Endothelial cell of umbilical vein (primary cell): Measurements from ENCODE around the gene DBP. TPM values are rescaled to one million over a fixed set of nuclear protein-coding genes. Genes with fewer than 3 reads are reported as not detected.

ENCODE experiments used
- BruUV-seq: library from RNA; stranded (reverse); fragments of 400-500 nt; replicated peaks from 2 replicates; lab custom pipeline; 2021; lab: Mats Ljungman, UMichigan
- CTCF ChIA-PET: fragments of 300-600, 350-600 bp; sonication (Branson Sonifier 250); formaldehyde crosslinking; loops from one replicate; lab custom pipeline; 2021; ENCODE audit warnings: antibody characterized with exemption, inconsistent platforms; lab: Charles Lee
- POLR2A ChIA-PET: fragments of 300-600, 350-600 bp; sonication (Branson Sonifier 250); formaldehyde crosslinking; loops from one replicate; lab custom pipeline; 2021; ENCODE audit warnings: antibody characterized with exemption, inconsistent platforms; lab: Charles Lee
- DNase-seq: peaks from one replicate; pipeline ENCODE4 v3.0.0-alpha.2; 2011; ENCODE audit warnings: low read depth, low spot score
- FAIRE-seq: peaks from 2 replicates; lab custom pipeline; 2011; peaks lifted over from hg19 to GRCh38; lab: Jason Lieb, UNC
- H2AFZ ChIP-seq: 2 replicates; pipeline ENCODE4 v1.6.0; 2012; ENCODE audit warnings: low read depth, low read length, control low read depth, inconsistent platforms
- H3K27ac ChIP-seq: 2 replicates; pipeline ENCODE4 v1.5.1; 2011; ENCODE audit warnings: low read depth, mild to moderate bottlenecking, control low read depth, low read length, moderate library complexity; ENCODE audit not compliant: insufficient read depth
- H3K27me3 ChIP-seq, 2 experiments: 2 replicates each; pipeline versions ENCODE4 v1.6.0 to v1.6.1; 2011; ENCODE audit warnings: low read length in 2 of 2, mixed read lengths in 1 of 2; ENCODE audit not compliant: control insufficient read depth in 2 of 2, insufficient read depth in 2 of 2
- H3K36me3 ChIP-seq, 2 experiments: 2 replicates in 1 of 2; 3 replicates in 1 of 2; pipeline ENCODE4 v1.5.1; 2011; ENCODE audit warnings: low read length in 2 of 2, mild to moderate bottlenecking in 1 of 2, moderate library complexity in 1 of 2; ENCODE audit not compliant: control insufficient read depth in 2 of 2, insufficient read depth in 2 of 2; ENCODE audit errors: extremely low read depth in 1 of 2
- H3K4me1 ChIP-seq: 3 replicates; pipeline ENCODE4 v1.5.1; 2011; ENCODE audit warnings: mild to moderate bottlenecking, low read length; ENCODE audit not compliant: control insufficient read depth, insufficient read depth; ENCODE audit errors: extremely low read depth
- H3K4me2 ChIP-seq: 2 replicates; pipeline ENCODE4 v1.6.1; 2011; ENCODE audit warnings: low read length, control low read depth, mixed read lengths; ENCODE audit not compliant: insufficient read depth
- H3K4me3 ChIP-seq, 3 experiments: fragments of 200-600 bp in 1 of 3; sonication (generic), shearing (Covaris generic) in 1 of 3; replicated peaks in 1 of 3; 2 replicates each; pipeline ENCODE4 v1.5.1; 2011 to 2016; ENCODE audit warnings: control low read depth in 3 of 3, low read length in 3 of 3, mild to moderate bottlenecking in 2 of 3, inconsistent platforms in 1 of 3, low read depth in 1 of 3, moderate library complexity in 1 of 3; ENCODE audit not compliant: insufficient read depth in 1 of 3
- H3K79me2 ChIP-seq: 2 replicates; pipeline ENCODE4 v1.6.0; 2012; ENCODE audit warnings: low read length, inconsistent platforms; ENCODE audit not compliant: control insufficient read depth, insufficient read depth
- H3K9ac ChIP-seq: replicated peaks from 2 replicates; pipeline ENCODE3; 2011; ENCODE audit warnings: low read length, control low read depth; ENCODE audit not compliant: insufficient read depth; ENCODE audit errors: extremely low read depth
- H3K9me1 ChIP-seq: replicated peaks from 3 replicates; pipeline ENCODE4 v1.6.0; 2011; ENCODE audit warnings: mild to moderate bottlenecking, low read length; ENCODE audit not compliant: control insufficient read depth, insufficient read depth; ENCODE audit errors: extremely low read depth
- H3K9me3 ChIP-seq: replicated peaks from 2 replicates; pipeline ENCODE4 v1.5.1; 2012; ENCODE audit warnings: low read length, inconsistent platforms; ENCODE audit not compliant: control insufficient read depth, insufficient read depth
- H4K20me1 ChIP-seq: replicated peaks from 2 replicates; pipeline ENCODE3; 2011; ENCODE audit warnings: mild to moderate bottlenecking, low read length; ENCODE audit not compliant: control insufficient read depth, insufficient read depth; ENCODE audit errors: extremely low read depth
- CTCF ChIP-seq, 2 donors: IDR thresholded peaks; 1 replicate in 1 of 2; 2 replicates in 1 of 2; pipeline ENCODE4 v1.5.1; 2011; ENCODE audit warnings: low read length in 2 of 2, mild to moderate bottlenecking in 2 of 2, moderate library complexity in 2 of 2, control low read depth in 1 of 2, inconsistent platforms in 1 of 2, low read depth in 1 of 2; ENCODE audit not compliant: insufficient read depth in 1 of 2; ENCODE audit errors: extremely low read depth in 1 of 2
- EZH2 ChIP-seq: IDR thresholded peaks from 2 replicates; pipeline ENCODE4 v1.6.1; 2012; ENCODE audit warnings: borderline replicate concordance, low read depth, mild to moderate bottlenecking, moderate library complexity, low read length, inconsistent platforms; ENCODE audit not compliant: severe bottlenecking
- FOS ChIP-seq: IDR thresholded peaks from 2 replicates; pipeline ENCODE4 v1.6.1; 2011; ENCODE audit warnings: mild to moderate bottlenecking, low read length, moderate library complexity, borderline replicate concordance; ENCODE audit not compliant: insufficient read depth
- GATA2 ChIP-seq: IDR thresholded peaks from 2 replicates; pipeline ENCODE4 v1.7.0; 2011; ENCODE audit warnings: low read depth, mild to moderate bottlenecking, moderate library complexity, mixed read lengths, low read length; ENCODE audit not compliant: insufficient read length, insufficient read depth
- JUN ChIP-seq: IDR thresholded peaks from 2 replicates; pipeline ENCODE4 v1.6.1; 2011; ENCODE audit warnings: borderline replicate concordance, low read depth; ENCODE audit not compliant: insufficient read length, insufficient read depth
- MAX ChIP-seq: IDR thresholded peaks from 2 replicates; pipeline ENCODE4 v1.6.1; 2011; ENCODE audit not compliant: insufficient read depth, insufficient read length
- MYC ChIP-seq: IDR thresholded peaks from one replicate; pipeline ENCODE4 v1.6.1; 2011; ENCODE audit warnings: mild to moderate bottlenecking, low read depth, low read length
- POLR2A ChIP-seq: IDR thresholded peaks from 2 replicates; pipeline ENCODE4 v1.6.1; 2012; ENCODE audit warnings: low read depth, mild to moderate bottlenecking, control low read depth, low read length
- POLR2AphosphoS5 ChIP-seq: IDR thresholded peaks from 2 replicates; pipeline ENCODE4 v1.6.1; 2012; ENCODE audit warnings: low read depth, mild to moderate bottlenecking, control low read depth, low read length, moderate library complexity; ENCODE audit not compliant: insufficient read depth
- dilution Hi-C: fragments of 300-500 bp; cut with MboI; formaldehyde crosslinking; loops from one replicate; pipeline ENCODE4 v1.15.0; 2019; ENCODE audit warnings: low sequenced_read_pairs; ENCODE audit not compliant: extremely low pct_ligation_motif_present
- intact Hi-C: fragments of 100-400 bp; cut with micrococcal nuclease; formaldehyde crosslinking; loops from one replicate; pipeline ENCODE4 v1.10.0; 2022
- polyA plus RNA-seq, 4 experiments: library from polyadenylated mRNA; depleted of rRNA in 3 of 4; stranded (reverse) in 3 of 4; unstranded in 1 of 4; fragments of >200 nt; gene quantifications; 2 replicates each; pipeline versions ENCODE4 v1.2.1 to v1.2.3, GENCODE V29; 2011 to 2012; ENCODE audit warnings: missing spikeins in 1 of 4
- total RNA-seq: library from RNA; stranded (reverse); gene quantifications from 2 replicates; pipeline ENCODE4 v1.2.3, GENCODE V29; 2021

The DBP gene
- total and polyA plus RNA-seq, 2 donors (not counting 3 experiments of a cell fraction or from before 2014, with no cell fraction given): 1.5 to 1.8 TPM

- Histone ChIP-seq H3K4me2 (no peak overlapping the region), H3K4me3 (no peak overlapping the region), H3K9me3 (no peaks in the 10 kb centered on the region), H2AFZ (no peak overlapping the region), H4K20me1 (no peaks in the 10 kb centered on the region), H3K9me1 (no peaks in the 10 kb centered on the region), H3K27me3 (peaks cover 2 to 4% of the 10 kb centered on the region in 2 experiments), H3K9ac (no peak overlapping the region), H3K27ac (no peak overlapping the region), H3K36me3 (no peaks in the 10 kb centered on the region), H3K79me2 (no peaks in the 10 kb centered on the region), H3K4me1 (peaks cover 14% of the 10 kb centered on the region)
- ChIA-PET CTCF (interaction anchor here (0.7 to 1.4 kb wide), 2 partner anchors 11 to 283 kb away, joined by 3 read pairs; no protein-coding TSS in a partner anchor), POLR2A (interaction anchor here (0.6 to 0.7 kb wide), 2 partner anchors 56 to 107 kb away, joined by 3 to 10 read pairs; no protein-coding TSS in a partner anchor)
- no TSS peak for BruUV-seq
- TF ChIP-seq POLR2A: no peak
- no peak for TF ChIP-seq FOS
- no peak for TF ChIP-seq EZH2
- TF ChIP-seq MAX: no peak
- TF ChIP-seq GATA2: no peak
- FAIRE-seq (no peak), DNase-seq (no peak)
- intact Hi-C loops: no loop called here
- dilution Hi-C loops: no loop called here
These were observed 4.7 kb upstream of the DBP start for GRCh38 chr19:48641850-48642249.

GRCh38 chr19:48639483-48640375 is 2.5 kb upstream of the DBP start:
- Histone ChIP-seq H3K9ac (no peak overlapping the region), H3K9me1 (no peaks in the 10 kb centered on the region), H3K27me3 (peaks cover 5 to 13% of the 10 kb centered on the region in 2 experiments), H3K4me1 (peaks cover 19% of the 10 kb centered on the region), H3K9me3 (no peaks in the 10 kb centered on the region), H3K27ac (no peak overlapping the region), H3K79me2 (no peaks in the 10 kb centered on the region), H2AFZ (no peak overlapping the region), H3K4me3 (no peak overlapping the region), H4K20me1 (no peaks in the 10 kb centered on the region), H3K4me2 (no peak overlapping the region), H3K36me3 (no peaks in the 10 kb centered on the region)
- intact Hi-C loops (loop anchor here (5.0 to 10.0 kb wide), 2 partner anchors 333 to 355 kb away; partner anchors contain the start of genes GYS1 and RUVBL2), dilution Hi-C loops (no loop called here)
- FAIRE-seq: no peak
- no TSS peak for BruUV-seq
- ChIA-PET POLR2A (no interaction called here), CTCF (no interaction called here)
- no peak for TF ChIP-seq MAX
- no peak for TF ChIP-seq MYC
- TF ChIP-seq CTCF (IDR thresholded peaks at IDR 0.05; ENCODE audit: extremely low read depth in 1 of 2, insufficient read depth in 1 of 2, low read depth in 1 of 2, low read length in 2 of 2): no peak
- no peak for TF ChIP-seq FOS
- TF ChIP-seq GATA2: no peak
- TF ChIP-seq POLR2AphosphoS5: no peak
- TF ChIP-seq JUN: no peak
- TF ChIP-seq EZH2: no peak
- no peak for TF ChIP-seq POLR2A
- DNase-seq: no peak
